ENCODE data around the gene FILIP1L.

GRCh38 chr3:99943931-99944761 is 170.2 kb downstream of the FILIP1L start:
- TF ChIP-seq CTCF (conservative IDR thresholded peaks at IDR 0.05) (no peak), ZFX (IDR thresholded peaks at IDR 0.05) (no peak)
